22Rv1 (cell line): ENCODE results near the gene DLL1.

Experiments used
- H3K27ac ChIP-seq: fragments of 450-650 bp; 2 replicates; pipeline ENCODE4 v1.5.1; 2017
- ZFX ChIP-seq: fragments of 450-650 bp; IDR thresholded peaks from 2 replicates; pipeline ENCODE4 v1.6.1; 2017; ENCODE audit warnings: antibody characterized with exemption, borderline replicate concordance
- TF ChIP-seq, protein P1 (sequence below): fragments of 450-650 bp; IDR thresholded peaks from 2 replicates; pipeline ENCODE4 v1.5.1; 2017; ENCODE audit warnings: mild to moderate bottlenecking

The DLL1 gene

DNA sequence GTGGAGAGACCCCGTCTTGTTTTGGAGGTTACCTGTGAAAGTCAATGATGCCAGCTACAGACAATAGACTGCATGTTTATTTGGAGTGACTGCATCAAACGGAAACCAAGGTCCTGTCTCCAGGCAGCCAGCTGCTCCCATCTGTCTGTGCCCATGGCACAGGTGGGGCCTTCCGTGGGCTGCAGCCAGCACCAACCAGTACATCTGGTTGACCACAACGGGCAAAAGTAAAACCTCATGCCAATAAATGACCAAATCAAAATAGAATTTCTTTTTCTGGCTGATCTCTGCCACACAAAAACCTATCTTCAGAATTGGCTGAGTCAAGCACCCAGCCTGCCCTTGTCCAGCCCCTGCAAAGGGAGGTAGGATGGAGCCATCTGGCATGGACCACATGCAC lies 33.5 kb downstream of the DLL1 start:
- H3K27ac ChIP-seq, result no peak overlapping the region
- TF ChIP-seq, protein P1, sequence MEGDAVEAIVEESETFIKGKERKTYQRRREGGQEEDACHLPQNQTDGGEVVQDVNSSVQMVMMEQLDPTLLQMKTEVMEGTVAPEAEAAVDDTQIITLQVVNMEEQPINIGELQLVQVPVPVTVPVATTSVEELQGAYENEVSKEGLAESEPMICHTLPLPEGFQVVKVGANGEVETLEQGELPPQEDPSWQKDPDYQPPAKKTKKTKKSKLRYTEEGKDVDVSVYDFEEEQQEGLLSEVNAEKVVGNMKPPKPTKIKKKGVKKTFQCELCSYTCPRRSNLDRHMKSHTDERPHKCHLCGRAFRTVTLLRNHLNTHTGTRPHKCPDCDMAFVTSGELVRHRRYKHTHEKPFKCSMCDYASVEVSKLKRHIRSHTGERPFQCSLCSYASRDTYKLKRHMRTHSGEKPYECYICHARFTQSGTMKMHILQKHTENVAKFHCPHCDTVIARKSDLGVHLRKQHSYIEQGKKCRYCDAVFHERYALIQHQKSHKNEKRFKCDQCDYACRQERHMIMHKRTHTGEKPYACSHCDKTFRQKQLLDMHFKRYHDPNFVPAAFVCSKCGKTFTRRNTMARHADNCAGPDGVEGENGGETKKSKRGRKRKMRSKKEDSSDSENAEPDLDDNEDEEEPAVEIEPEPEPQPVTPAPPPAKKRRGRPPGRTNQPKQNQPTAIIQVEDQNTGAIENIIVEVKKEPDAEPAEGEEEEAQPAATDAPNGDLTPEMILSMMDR, result no peak
- no peak for TF ChIP-seq ZFX

DNA sequence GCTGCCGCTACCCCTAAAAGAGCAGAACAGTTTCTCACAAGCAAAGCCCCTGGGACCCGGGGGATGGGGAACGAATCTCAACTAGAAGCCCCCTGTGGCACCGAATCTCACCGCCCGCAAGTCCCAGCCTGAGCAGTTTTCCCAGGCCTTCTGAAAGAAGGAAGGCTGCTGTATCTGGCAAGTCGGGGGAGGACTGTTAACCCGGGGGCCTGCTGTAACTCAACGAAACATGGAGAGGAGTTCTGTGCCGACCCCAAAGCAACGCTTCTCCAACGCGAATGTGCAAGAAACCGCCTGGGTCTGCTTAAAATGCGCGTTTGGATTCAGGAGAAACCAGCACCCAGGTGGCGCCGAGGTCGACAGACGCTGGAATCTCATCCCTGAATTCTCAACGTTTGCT lies 34.2 kb downstream of the DLL1 start:
- TF ChIP-seq, protein P1, result no peak
- no peak for TF ChIP-seq ZFX

DNA sequence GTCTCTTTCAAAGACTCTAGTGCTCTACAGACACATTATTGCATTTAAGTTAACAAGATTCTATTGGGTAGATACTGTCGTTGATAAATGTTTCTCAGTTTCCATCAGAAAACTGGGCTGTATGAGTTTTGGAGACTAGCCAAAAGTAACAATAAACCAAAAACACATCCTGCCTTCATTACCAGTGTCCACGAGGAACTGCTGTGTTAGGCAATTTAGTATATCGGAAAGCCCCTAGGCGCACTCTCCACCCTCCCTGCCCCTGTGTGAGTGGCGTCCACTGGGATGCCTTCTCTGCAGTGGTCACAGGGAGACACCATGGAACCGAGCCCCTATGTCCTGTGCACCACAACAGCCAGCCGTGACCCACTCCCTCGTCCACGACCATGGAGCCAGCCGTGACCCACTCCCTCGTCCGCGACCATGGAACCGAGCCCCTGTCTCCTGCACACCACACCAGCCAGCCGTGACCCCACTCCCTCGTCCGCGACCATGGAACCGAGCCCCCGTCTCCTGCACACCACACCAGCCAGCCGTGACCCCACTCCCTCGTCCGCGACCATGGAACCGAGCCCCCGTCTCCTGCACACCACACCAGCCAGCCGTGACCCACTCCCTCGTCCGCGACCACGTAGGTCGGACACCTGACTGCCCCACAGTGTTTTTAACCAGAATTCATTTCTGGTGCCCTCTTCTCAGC lies 35.3 kb downstream of the DLL1 start:
- H3K27ac ChIP-seq, result no peak overlapping the region
- TF ChIP-seq, protein P1, result no peak
- TF ChIP-seq ZFX, result no peak

More for the DNA sequence above, 34.2 kb downstream of the DLL1 start:
- no peak overlapping the region for H3K27ac ChIP-seq

DNA sequence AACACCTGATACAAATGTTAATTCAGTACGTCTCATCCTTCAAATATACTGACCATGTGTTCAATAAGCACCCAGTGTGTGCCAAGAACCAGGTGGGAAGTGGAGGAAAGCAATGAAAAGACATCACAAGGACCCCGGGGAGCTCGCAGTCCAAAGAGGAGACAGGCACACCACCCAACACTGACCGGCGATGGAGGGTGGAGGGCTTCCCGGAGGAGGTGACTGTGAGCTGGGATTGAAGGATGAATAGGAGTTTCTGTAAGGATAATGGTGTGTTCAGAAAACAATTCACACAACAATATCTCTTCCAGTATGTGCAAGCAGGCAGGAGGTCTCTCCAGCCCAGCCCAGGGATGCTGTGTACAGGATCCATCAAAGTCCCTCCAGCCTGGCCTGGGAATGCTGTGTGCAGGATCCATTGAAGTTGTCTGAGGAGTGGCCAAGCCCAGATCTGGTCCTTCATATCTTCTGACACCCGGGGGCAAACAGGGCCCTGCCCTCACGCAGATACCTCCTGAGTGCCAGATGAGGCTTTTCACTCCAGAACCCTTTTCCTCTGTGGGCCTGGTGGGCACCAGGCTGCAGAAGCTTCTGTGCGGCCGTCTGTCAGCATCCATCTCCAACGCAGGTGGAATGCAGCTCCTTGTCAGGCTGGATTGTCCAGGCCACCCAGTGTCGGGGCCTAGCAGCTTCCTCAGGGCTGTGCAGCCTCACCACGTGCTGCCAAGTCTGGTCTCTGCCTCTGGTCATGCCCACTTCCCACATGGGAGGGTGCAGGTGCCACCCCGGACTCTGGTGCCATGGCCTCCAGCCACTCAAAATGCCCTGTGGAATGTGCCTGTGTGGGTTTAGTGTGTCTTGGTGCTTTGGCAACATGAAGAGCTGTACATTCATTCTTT lies 36.3 kb downstream of the DLL1 start:
- no peak overlapping the region for H3K27ac ChIP-seq
- TF ChIP-seq, protein P1, result no peak
- no peak for TF ChIP-seq ZFX

DNA sequence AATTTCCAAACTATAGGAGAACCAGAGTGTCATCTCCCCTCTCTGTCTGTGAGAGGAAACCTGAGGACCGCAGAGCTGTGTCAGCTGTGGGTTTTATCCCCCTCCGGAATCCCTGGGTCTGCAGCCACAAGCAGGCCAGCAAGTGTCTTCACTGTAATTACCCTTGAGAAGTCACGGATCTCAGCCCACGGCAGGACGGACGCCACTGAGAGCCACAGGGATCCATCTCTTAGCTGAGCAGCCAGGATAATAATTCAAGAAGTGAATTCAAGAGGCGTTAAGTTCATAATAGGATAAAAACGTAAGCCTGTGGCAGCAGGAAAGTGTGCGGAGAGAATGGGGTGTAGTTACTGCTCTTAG lies 37.0 kb downstream of the DLL1 start:
- no peak for TF ChIP-seq ZFX
- TF ChIP-seq, protein P1, result no peak
- no peak overlapping the region for H3K27ac ChIP-seq

DNA sequence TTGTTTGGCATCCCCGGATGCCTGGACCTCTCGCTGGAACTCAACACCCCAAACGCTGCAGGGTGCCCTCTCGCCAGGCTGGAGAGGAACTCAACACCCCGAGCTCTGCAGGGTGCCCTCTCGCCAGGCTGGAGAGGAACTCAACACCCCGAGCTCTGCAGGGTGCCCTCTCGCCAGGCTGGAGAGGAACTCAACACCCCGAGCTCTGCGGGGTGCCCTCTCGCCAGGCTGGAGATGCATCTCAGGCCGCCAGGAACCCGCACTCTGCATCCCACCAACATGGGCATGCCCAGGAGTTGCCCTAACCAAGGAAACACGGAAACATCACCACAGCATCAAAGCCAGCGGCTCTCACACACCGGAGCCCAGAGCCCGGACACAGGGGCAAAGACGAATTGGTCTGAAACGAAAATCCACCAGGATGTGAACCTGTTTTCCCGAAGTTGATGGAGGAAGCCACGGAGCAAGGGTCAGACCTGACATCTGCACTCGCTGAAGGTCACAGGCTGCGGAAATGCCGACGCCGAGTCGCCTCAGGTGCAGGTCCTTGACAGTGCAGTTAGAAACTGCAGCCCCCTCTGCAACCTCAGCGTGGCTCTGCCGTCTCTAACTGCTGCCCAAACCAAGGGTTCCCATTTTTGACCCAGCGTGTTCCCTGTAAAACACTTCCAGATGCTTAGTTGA lies 37.5 kb downstream of the DLL1 start:
- H3K27ac ChIP-seq, result no peak overlapping the region
- TF ChIP-seq, protein P1, result no peak
- TF ChIP-seq ZFX, result no peak
